ENCODE data around the gene TMTC1. TPM values are rescaled to one million over a fixed set of nuclear protein-coding genes. Genes with fewer than 3 reads are reported as not detected.

The TMTC1 gene
- total and polyA plus RNA-seq, 2 experiments from 2014 or later = 4.8 to 24.3 TPM

GRCh38 chr12:29544428-29545101, 239.2 kb downstream of the TMTC1 start:
- H3K4me2 ChIP-seq = no peak overlapping the region
- no peaks in the 10 kb centered on the region for H4K20me1 ChIP-seq (replicated peaks; ENCODE audit: insufficient read depth)
- Mint-ChIP-seq H3K27ac (no peak overlapping the region), H3K9me3 (no peaks in the 10 kb centered on the region), H3K4me1 (peaks cover 31% of the 10 kb centered on the region), H3K27me3 (ENCODE audit: insufficient read depth, low read depth, poor library complexity) (peaks cover 5% of the 10 kb centered on the region), H3K36me3 (ENCODE audit: low read depth) (peaks cover 10% of the 10 kb centered on the region; the same call in 2 of the 3 replicates), H3K4me3 (no peak overlapping the region)
- no peaks in the 10 kb centered on the region for H3F3A ChIP-seq (replicated peaks; ENCODE audit: low read depth)
- H3K4me1 ChIP-seq (ENCODE audit: insufficient read depth) = peaks cover 13% of the 10 kb centered on the region
- TF ChIP-seq EZH2 (IDR thresholded peaks at IDR 0.05; ENCODE audit: low read depth, unreplicated experiment) = no peak
- TF ChIP-seq POLR2AphosphoS5 (IDR thresholded peaks at IDR 0.05; ENCODE audit: low read depth) = no peak
- no peak for TF ChIP-seq NANOG (IDR thresholded peaks at IDR 0.05; ENCODE audit: borderline replicate concordance)
- TF ChIP-seq CREB1 (CRISPR knock-in tag; IDR thresholded peaks at IDR 0.05; ENCODE audit: low read depth) = no peak
- no peak for TF ChIP-seq EZH2phosphoT487 (IDR thresholded peaks at IDR 0.05; ENCODE audit: unreplicated experiment)
- TF ChIP-seq ZNF462 (CRISPR knock-in tag; IDR thresholded peaks at IDR 0.05) = no peak
- TF ChIP-seq JUNB (IDR thresholded peaks at IDR 0.05; ENCODE audit: unreplicated experiment) = no peak
- TF ChIP-seq CTCF (conservative IDR thresholded peaks at IDR 0.05; ENCODE audit: low read depth in 2 of 2) = no peak
- TF ChIP-seq STAT1 (IDR thresholded peaks at IDR 0.05; ENCODE audit: unreplicated experiment) = no peak
- H3K79me2 ChIP-seq (replicated peaks; ENCODE audit: insufficient read depth) = no peaks in the 10 kb centered on the region
- no peak overlapping the region for H3K4me3 ChIP-seq
- DNase-seq (ENCODE audit: low spot score) (peak; percentile 45), ATAC-seq (peak; percentile 71)
- H3K9me2 ChIP-seq (ENCODE audit: insufficient read depth) = no peaks in the 10 kb centered on the region
- H3K36me3 ChIP-seq (ENCODE audit: insufficient read depth) = no peaks in the 10 kb centered on the region
- peak overlapping the region; percentile 63; the same call in 1 of the 2 replicates for H3K27ac ChIP-seq (ENCODE audit: low read depth)
- no peak overlapping the region for H2AFZ ChIP-seq
- H3K27me3 ChIP-seq (ENCODE audit: insufficient read depth) = no peaks in the 10 kb centered on the region
